GM12878 (cell line): ENCODE results near the gene TARM1. TPM values are rescaled to one million over a fixed set of nuclear protein-coding genes. Genes with fewer than 3 reads are reported as not detected.

Experiments
- ATAC-seq: fragments of 200-7000 bp; cut with Tn5 transposase; 3 replicates; pipeline ENCODE4 v1.9.1; 2020; ENCODE audit warnings: mild to moderate bottlenecking, moderate library complexity
- BruUV-seq: library from RNA; stranded (reverse); fragments of 400-500 nt; replicated peaks from 2 replicates; lab custom pipeline; 2021; lab: Mats Ljungman, UMichigan
- CTCF ChIA-PET: fragments of 300-600 bp; sonication (Branson Sonifier 250); formaldehyde crosslinking; extraction: SDS; loops from one replicate; lab custom pipeline; 2021; ENCODE audit warnings: inconsistent platforms; lab: Yijun Ruan, JAX
- POLR2A ChIA-PET: fragments of 350-600 bp; formaldehyde crosslinking; extraction: SDS; loops from one replicate; lab custom pipeline; 2021; ENCODE audit warnings: inconsistent platforms; lab: Charles Lee
- RAD21 ChIA-PET: fragments of 300-600 bp; sonication (Branson Sonifier 250); formaldehyde crosslinking; loops from one replicate; lab custom pipeline; 2023; ENCODE audit warnings: antibody characterized with exemption; ENCODE audit not compliant: unreplicated experiment; lab: Charles Lee
- SMC1A ChIA-PET: fragments of 300-600 bp; sonication (Branson Sonifier 250); formaldehyde crosslinking; loops from one replicate; lab custom pipeline; 2023; ENCODE audit not compliant: unreplicated experiment, uncharacterized antibody; lab: Charles Lee
- DNase-seq: peaks from one replicate; pipeline ENCODE4 v3.0.0-alpha.2; 2011; ENCODE audit warnings: low read depth, low spot score
- FAIRE-seq: peaks from 3 replicates; lab custom pipeline; 2011; peaks lifted over from hg19 to GRCh38; lab: Jason Lieb, UNC
- H2AFZ ChIP-seq: 2 replicates; pipeline ENCODE4 v1.6.0; 2011; ENCODE audit warnings: low read depth, low read length, control low read depth; ENCODE audit not compliant: control insufficient read depth
- H3K27ac ChIP-seq: 2 replicates; pipeline ENCODE4 v1.5.1; 2011; ENCODE audit warnings: control low read depth; ENCODE audit not compliant: control insufficient read depth, insufficient read depth
- H3K27me3 ChIP-seq, 2 experiments: replicated peaks in 1 of 2; 2 replicates each; pipeline versions ENCODE4 v1.6.0 to v1.6.1; 2011; ENCODE audit warnings: low read length in 1 of 2; ENCODE audit not compliant: control insufficient read depth in 2 of 2, insufficient read depth in 2 of 2
- H3K36me3 ChIP-seq, 2 experiments: 2 replicates each; pipeline ENCODE4 v1.5.1; 2011; ENCODE audit warnings: low read length in 1 of 2; ENCODE audit not compliant: control insufficient read depth in 2 of 2, insufficient read depth in 2 of 2
- H3K4me1 ChIP-seq: 2 replicates; pipeline ENCODE4 v1.6.1; 2011; ENCODE audit warnings: mild to moderate bottlenecking, low read length, moderate library complexity, mixed read lengths; ENCODE audit not compliant: control insufficient read depth, insufficient read depth
- H3K4me2 ChIP-seq: 2 replicates; pipeline ENCODE4 v1.6.0; 2011; ENCODE audit warnings: control low read depth; ENCODE audit not compliant: control insufficient read depth, insufficient read depth
- H3K4me3 ChIP-seq: fragments of 200-600 bp; sonication (generic); 2 replicates; pipeline ENCODE4 v1.5.1; 2016
- H3K79me2 ChIP-seq: 2 replicates; pipeline ENCODE4 v1.6.0; 2011; ENCODE audit warnings: low read length; ENCODE audit not compliant: control insufficient read depth, insufficient read depth
- H3K9ac ChIP-seq: 2 replicates; pipeline ENCODE4 v1.8.0; 2011; ENCODE audit warnings: low read length, control low read depth, mixed read lengths; ENCODE audit not compliant: control insufficient read depth, insufficient read depth
- H3K9me3 ChIP-seq: replicated peaks from 3 replicates; pipeline ENCODE4 v1.5.1; 2011; ENCODE audit warnings: mild to moderate bottlenecking, low read length; ENCODE audit not compliant: control insufficient read depth, insufficient read depth
- H4K20me1 ChIP-seq: 2 replicates; pipeline ENCODE4 v1.6.0; 2011; ENCODE audit not compliant: control insufficient read depth, insufficient read depth
- BRCA1 ChIP-seq: IDR thresholded peaks from 2 replicates; pipeline ENCODE4 v1.6.1; 2011; ENCODE audit warnings: low read depth, low read length, improper control_type of control experiment
- HDAC2 ChIP-seq: fragments of 200-600 bp; sonication (generic); IDR thresholded peaks from 2 replicates; pipeline ENCODE4 v1.6.1; 2017
- JUNB ChIP-seq: IDR thresholded peaks from 2 replicates; pipeline ENCODE4 v1.6.1; 2016; ENCODE audit warnings: antibody characterized with exemption, mild to moderate bottlenecking
- LARP7 ChIP-seq: fragments of 450-650 bp; IDR thresholded peaks from 2 replicates; pipeline ENCODE4 v1.6.1; 2017; ENCODE audit warnings: mild to moderate bottlenecking
- MTA3 ChIP-seq: IDR thresholded peaks from 2 replicates; pipeline ENCODE4 v1.6.1; 2012; ENCODE audit warnings: low read length, inconsistent platforms, borderline replicate concordance
- NFXL1 ChIP-seq: fragments of 450-650 bp; IDR thresholded peaks from 2 replicates; pipeline ENCODE4 v1.6.1; 2017; ENCODE audit warnings: antibody characterized with exemption, mild to moderate bottlenecking, borderline replicate concordance
- RBBP5 ChIP-seq: fragments of 200-600 bp; sonication (generic); conservative IDR thresholded peaks from 2 replicates; pipeline ENCODE4 v1.6.1; 2016
- RFX5 ChIP-seq: IDR thresholded peaks from 2 replicates; pipeline ENCODE4 v1.6.1; 2011; ENCODE audit warnings: low read depth, low read length, improper control_type of control experiment
- SPI1 ChIP-seq: IDR thresholded peaks from 2 replicates; pipeline ENCODE4 v1.6.1; 2011; ENCODE audit warnings: low read depth, mild to moderate bottlenecking, low read length, moderate library complexity, borderline replicate concordance; ENCODE audit not compliant: insufficient read depth
- SUPT20H ChIP-seq: IDR thresholded peaks from 2 replicates; pipeline ENCODE4 v1.6.1; 2011; ENCODE audit warnings: low read depth, mild to moderate bottlenecking, low read length, moderate library complexity, borderline replicate concordance; ENCODE audit not compliant: control insufficient read depth
- WGBS: methylation state at CpG from one replicate; pipeline ENCODE4 v1.1.6; 2016; ENCODE audit warnings: low lambda C conversion rate; ENCODE audit not compliant: insufficient replicate concordance, insufficient coverage; ENCODE audit errors: missing lambda C conversion rate; 5-methylcytosine and 5-hydroxymethylcytosine counted together
- in situ Hi-C: fragments of 300-500 bp; cut with MboI; formaldehyde crosslinking; loops from 9 replicates; pipeline ENCODE4 v1.14.3; 2018; ENCODE audit warnings: mixed read lengths
- intact Hi-C: fragments of 100-400 bp; cut with micrococcal nuclease; formaldehyde crosslinking; loops from one replicate; pipeline ENCODE4 v1.14.2; 2022; ENCODE audit not compliant: unreplicated experiment
- polyA plus RNA-seq, 11 experiments: library from polyadenylated mRNA; depleted of rRNA in 4 of 11; unstranded in 6 of 11; stranded (reverse) in 5 of 11; fragments of >200 nt; fragmentation: Nextera tagmentation in 4 of 11; fragmentation: Illumina TruSeq in 1 of 11; extraction: Ambion mirVana in 4 of 11; extraction: Trizol in 1 of 11; gene quantifications; 1 replicate in 1 of 11; 2 replicates in 10 of 11; pipeline versions ENCODE4 v1.2.1 to v1.2.3, GENCODE V29; 2011 to 2016; ENCODE audit warnings: inconsistent platforms in 2 of 11, missing spikeins in 2 of 11, low read depth in 1 of 11
- total RNA-seq, 4 experiments: library from RNA; depleted of rRNA in 3 of 4; stranded (reverse); fragments of >200 nt in 3 of 4; fragmentation: Illumina TruSeq in 1 of 4; extraction: Trizol in 1 of 4; gene quantifications; 2 replicates each; pipeline versions ENCODE4 v1.2.1 to v1.2.3, GENCODE V29; 2013 to 2021
- TF ChIP-seq, protein P1 (sequence below): IDR thresholded peaks from 2 replicates; pipeline ENCODE4 v1.6.1; 2012; ENCODE audit warnings: low read depth, low read length, improper control_type of control experiment
- TF ChIP-seq, protein P2 (sequence below): IDR thresholded peaks from 2 replicates; pipeline ENCODE4 v1.6.1; 2012; ENCODE audit warnings: mild to moderate bottlenecking, low read depth, low read length

Gene TARM1
- total and polyA plus RNA-seq, 10 of the 15 experiments (the other 5 are each of a cell fraction or from before 2014, with no cell fraction given): not detected

DNA sequence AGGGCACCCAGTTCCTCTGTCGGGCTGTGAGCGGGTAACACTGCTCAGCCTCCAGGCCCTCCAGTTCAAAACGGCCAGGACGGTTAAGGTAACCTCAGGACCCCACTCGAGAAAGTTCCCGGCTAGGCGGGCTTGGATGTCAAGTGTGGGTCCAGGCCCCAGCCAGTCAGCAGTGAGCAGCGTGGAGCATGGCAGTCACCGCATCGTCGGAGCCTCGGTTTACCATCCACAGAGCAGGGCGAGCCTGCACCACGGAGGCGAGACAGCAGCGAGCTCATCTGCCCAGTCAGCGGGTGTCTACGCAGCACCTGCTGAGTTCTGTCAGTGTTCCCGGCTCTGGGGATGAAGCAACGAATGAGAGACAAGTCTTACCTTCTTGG is 48.4 kb upstream of the TARM1 start:
- Histone ChIP-seq H3K4me3 (no peak overlapping the region), H3K4me2 (no peak overlapping the region), H3K36me3 (peaks cover 0 to 17% of the 10 kb centered on the region in 2 experiments; a peak in 3 of 4 replicates), H3K4me1 (no peaks in the 10 kb centered on the region), H3K9ac (no peak overlapping the region), H2AFZ (no peak overlapping the region), H3K9me3 (peaks cover 2% of the 10 kb centered on the region; the same call in 2 of the 3 replicates), H4K20me1 (no peaks in the 10 kb centered on the region), H3K27ac (no peak overlapping the region), H3K27me3 (no peaks in the 10 kb centered on the region), H3K79me2 (no peaks in the 10 kb centered on the region)
- intact Hi-C loops (no loop called here), in situ Hi-C loops (loop anchor here (25.0 kb wide), 1 partner anchor 1533 kb away; the partner anchor contains the start of gene U2AF2)
- no TSS peak for BruUV-seq
- RAD21 ChIA-PET: no interaction called here
- CTCF ChIA-PET: no interaction called here
- WGBS: 98% methylated on average over 20 of the region's 20 CpGs
- SMC1A ChIA-PET: no interaction called here
- DNase-seq: no peak
- TF ChIP-seq BRCA1 (no peak), HDAC2 (no peak), RFX5 (no peak), SPI1 (no peak), LARP7 (no peak), RBBP5 (no peak), JUNB (no peak), NFXL1 (no peak), SUPT20H (no peak), MTA3 (no peak)
- TF ChIP-seq, protein P1, sequence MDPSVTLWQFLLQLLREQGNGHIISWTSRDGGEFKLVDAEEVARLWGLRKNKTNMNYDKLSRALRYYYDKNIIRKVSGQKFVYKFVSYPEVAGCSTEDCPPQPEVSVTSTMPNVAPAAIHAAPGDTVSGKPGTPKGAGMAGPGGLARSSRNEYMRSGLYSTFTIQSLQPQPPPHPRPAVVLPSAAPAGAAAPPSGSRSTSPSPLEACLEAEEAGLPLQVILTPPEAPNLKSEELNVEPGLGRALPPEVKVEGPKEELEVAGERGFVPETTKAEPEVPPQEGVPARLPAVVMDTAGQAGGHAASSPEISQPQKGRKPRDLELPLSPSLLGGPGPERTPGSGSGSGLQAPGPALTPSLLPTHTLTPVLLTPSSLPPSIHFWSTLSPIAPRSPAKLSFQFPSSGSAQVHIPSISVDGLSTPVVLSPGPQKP: no peak
- TF ChIP-seq, protein P2, sequence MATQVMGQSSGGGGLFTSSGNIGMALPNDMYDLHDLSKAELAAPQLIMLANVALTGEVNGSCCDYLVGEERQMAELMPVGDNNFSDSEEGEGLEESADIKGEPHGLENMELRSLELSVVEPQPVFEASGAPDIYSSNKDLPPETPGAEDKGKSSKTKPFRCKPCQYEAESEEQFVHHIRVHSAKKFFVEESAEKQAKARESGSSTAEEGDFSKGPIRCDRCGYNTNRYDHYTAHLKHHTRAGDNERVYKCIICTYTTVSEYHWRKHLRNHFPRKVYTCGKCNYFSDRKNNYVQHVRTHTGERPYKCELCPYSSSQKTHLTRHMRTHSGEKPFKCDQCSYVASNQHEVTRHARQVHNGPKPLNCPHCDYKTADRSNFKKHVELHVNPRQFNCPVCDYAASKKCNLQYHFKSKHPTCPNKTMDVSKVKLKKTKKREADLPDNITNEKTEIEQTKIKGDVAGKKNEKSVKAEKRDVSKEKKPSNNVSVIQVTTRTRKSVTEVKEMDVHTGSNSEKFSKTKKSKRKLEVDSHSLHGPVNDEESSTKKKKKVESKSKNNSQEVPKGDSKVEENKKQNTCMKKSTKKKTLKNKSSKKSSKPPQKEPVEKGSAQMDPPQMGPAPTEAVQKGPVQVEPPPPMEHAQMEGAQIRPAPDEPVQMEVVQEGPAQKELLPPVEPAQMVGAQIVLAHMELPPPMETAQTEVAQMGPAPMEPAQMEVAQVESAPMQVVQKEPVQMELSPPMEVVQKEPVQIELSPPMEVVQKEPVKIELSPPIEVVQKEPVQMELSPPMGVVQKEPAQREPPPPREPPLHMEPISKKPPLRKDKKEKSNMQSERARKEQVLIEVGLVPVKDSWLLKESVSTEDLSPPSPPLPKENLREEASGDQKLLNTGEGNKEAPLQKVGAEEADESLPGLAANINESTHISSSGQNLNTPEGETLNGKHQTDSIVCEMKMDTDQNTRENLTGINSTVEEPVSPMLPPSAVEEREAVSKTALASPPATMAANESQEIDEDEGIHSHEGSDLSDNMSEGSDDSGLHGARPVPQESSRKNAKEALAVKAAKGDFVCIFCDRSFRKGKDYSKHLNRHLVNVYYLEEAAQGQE: no peak
- no peak for FAIRE-seq
- no peak for ATAC-seq
- POLR2A ChIA-PET: no interaction called here
